GM15510 (cell line): ENCODE data around the gene PHACTR1.

Experiments
- POLR2A ChIP-seq: IDR thresholded peaks from 3 replicates; pipeline ENCODE4 v1.6.1; 2011; ENCODE audit warnings: borderline replicate concordance; ENCODE audit not compliant: insufficient read length; ENCODE audit errors: extremely low read depth

The PHACTR1 gene

DNA sequence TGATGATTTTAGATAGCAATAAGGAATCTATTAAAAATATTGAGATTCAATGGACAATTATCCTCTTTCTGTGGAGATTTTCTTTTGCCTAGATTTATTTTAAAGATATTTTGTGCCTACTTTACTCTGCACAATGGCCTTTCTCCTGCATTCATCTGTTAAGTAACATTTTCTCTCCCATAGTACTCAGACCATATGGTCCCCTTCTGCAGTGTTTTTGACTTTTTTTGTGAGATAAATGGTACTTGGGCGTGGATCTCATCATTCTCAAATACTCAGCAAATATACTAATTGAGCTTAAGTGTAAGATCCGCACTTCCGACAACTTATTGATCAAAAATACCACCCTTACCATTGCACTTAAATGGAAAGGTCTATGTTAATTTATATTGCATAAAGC is 55.8 kb downstream of the PHACTR1 start:
- no peak for TF ChIP-seq POLR2A

DNA sequence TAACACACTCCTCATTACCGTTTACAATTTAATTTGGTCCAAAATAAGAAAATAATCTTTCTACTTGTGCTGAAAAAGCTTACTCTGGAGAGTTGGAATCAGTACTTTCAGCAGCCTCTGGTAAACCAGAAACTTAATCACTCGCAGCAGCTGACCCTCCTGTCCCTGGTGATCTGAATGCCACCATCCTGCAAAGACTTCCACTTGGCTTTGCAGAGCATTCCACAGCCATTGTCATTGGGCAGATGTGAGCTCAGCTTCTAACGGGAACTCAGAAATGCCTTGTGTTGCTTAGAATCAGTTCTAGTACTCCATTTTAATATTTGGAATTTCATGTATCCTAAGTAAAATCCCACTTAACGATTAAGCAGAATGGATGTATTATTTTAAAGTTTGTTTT is 59.7 kb downstream of the PHACTR1 start:
- TF ChIP-seq POLR2A = no peak

- no peak for TF ChIP-seq POLR2A
Observed at GRCh38 chr6:12779772-12780171, 63.2 kb downstream of the PHACTR1 start.

- no peak for TF ChIP-seq POLR2A
Observed at GRCh38 chr6:12782136-12782535, 65.6 kb downstream of the PHACTR1 start.

DNA sequence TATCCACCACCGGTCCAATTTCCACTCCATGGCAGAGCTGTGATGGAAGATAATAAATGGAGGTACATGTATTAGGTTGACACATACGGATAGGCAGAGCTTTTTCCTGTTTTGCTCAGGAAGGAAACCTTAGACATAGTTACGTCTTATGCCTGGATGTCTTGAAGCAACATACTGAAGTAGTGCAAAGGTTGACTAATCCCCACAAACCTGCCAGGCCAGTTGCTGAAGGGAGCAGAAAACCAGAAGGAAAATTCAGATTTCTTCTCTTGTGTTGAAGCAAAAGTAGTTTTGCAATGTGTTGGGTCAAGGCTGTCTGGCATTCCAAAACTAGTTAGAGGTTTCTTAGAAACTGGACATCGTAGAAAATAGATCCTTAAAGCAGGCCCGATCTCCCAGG is 68.7 kb downstream of the PHACTR1 start:
- TF ChIP-seq POLR2A = no peak

DNA sequence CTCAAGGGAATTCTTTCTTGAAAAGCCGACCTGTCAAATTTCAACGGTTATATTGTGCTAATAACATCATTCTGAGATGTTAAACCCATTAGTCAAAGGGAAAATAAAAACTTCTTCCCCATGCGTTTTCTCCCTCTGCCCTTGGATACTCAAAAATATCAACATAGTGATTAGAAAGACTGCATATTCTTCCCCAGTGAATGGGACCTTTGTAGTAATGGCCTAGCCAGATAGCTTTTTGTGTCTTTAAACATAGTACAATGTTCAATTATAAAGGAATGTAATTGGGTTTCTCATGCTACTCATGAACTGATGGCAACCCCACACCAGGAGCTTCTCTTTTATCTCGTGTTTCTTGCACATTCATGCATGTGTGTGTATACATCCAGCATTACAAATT is 69.4 kb downstream of the PHACTR1 start:
- TF ChIP-seq POLR2A = no peak

GRCh38 chr6:12791371-12791770 is 74.8 kb downstream of the PHACTR1 start:
- no peak for TF ChIP-seq POLR2A

- TF ChIP-seq POLR2A = no peak
Observed at GRCh38 chr6:12798326-12798725, 81.8 kb downstream of the PHACTR1 start.

GRCh38 chr6:12800120-12800519 is 83.6 kb downstream of the PHACTR1 start:
- no peak for TF ChIP-seq POLR2A

DNA sequence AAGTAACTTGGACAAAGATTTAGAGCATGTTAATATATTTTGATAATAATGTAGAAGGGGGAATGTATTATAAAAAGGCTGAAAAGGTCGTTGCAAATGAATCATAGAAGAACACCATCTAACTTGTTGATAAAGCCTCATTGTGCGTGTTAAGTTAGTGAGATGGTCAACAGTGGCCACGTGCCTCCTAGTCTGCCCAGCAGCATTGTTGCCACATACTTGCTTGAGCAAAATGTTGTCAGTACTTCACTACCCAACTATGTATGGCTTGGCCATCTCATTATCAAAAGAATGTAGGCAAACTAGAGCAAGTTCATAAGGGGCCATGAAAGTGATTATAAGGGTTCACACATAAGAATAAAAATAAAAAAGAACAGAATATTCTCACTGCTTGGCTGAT is 84.6 kb downstream of the PHACTR1 start:
- no peak for TF ChIP-seq POLR2A

GRCh38 chr6:12802440-12802839 is 85.9 kb downstream of the PHACTR1 start:
- TF ChIP-seq POLR2A = no peak

GRCh38 chr6:12803486-12803885 is 86.9 kb downstream of the PHACTR1 start:
- TF ChIP-seq POLR2A = no peak

DNA sequence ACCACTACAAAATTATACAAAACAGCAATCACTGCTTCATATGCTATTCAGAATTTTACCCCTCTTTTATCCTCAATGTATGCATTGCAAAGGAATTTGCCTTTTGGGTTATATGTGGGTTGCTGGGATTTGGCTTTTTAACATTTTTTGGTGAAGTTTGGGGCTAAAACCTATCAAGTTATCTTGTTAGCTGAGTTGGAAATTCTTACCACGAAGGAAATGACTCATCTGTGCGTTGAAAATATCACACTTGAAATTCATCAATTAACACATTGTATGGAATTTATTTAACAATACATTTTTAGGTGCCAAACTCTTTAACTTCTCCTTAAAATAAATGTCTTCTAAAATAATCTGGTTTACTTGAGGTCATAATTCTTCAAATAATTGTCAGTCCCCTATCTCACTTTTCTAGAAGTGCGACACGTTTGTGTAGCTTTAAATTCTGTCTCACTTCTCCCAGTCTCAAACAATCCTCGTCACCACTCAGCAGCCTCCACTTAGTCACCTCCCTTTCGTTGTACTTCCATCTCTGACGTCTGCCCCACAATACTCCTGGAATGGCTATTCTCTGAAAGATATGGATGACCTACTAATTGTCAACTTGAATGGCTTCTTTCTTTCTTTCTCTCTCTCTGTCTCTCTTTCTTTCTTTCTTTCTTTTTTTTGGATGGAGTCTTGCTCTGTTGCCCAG is 88.5 kb downstream of the PHACTR1 start:
- TF ChIP-seq POLR2A = no peak

DNA sequence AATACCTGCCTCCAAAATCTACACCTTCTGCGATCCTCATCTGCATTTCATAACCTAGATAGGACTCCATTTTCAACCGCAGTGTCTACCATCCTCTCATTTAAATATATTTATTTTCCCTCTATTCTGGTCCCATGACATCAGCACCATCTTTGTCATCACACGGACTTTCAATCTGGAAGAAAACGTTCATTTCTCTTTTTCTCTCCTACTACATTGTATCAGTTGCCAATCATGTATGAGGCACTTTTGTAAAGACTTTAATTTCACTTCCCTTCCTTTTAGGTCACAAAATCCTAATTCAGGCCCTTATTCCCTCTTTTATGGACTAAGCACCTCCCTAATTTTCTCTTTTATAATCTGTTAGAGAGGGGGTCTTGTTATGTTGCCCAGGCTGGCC is 89.6 kb downstream of the PHACTR1 start:
- TF ChIP-seq POLR2A = no peak

DNA sequence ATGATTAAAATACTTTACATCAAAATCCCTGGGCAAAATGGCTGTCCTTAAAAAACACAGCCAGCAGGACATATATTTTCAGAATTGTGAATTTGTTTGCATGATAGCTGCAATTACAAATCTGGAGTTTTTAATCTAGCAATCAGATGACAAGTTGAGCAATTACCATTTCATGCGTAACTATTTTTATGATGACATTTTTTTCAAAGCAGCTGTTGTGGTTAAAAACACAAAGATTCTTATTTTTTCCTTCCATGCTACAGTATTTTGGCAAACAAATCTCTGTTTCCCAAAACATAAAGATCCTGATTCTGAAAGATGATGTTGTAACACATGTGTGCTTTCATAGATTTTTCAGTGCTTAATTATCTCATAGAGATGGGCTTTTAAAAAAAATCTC is 90.2 kb downstream of the PHACTR1 start:
- TF ChIP-seq POLR2A = no peak

DNA sequence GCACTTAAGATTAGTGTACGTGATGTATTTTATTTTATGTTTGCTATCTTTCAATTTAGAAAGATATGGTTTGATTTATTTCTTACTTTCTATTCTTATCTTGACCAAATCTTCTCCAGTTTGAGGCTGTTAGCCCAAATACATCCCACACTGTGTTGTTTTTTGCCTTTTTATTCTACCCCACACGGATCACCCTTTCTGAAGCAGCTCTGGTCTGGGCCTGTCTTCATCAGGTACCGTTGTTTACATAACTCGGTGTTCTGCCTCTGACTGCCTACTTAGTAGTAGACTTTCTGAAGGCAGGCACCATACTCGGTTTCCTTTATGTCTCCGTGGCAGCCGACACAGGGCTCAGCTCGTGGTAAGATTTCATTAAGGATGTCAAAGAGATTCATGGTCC is 95.0 kb downstream of the PHACTR1 start:
- TF ChIP-seq POLR2A = no peak

GRCh38 chr6:12813321-12813720 is 96.8 kb downstream of the PHACTR1 start:
- no peak for TF ChIP-seq POLR2A
